Uterus (tissue), 4 donors: ENCODE data around the gene CP. TPM values are rescaled to one million over a fixed set of nuclear protein-coding genes. Genes with fewer than 3 reads are reported as not detected.

Source experiments
- DNase-seq, 2 donors: peaks; one replicate each; pipeline ENCODE4 v3.0.0-alpha.2; 2019 to 2020
- H3K27ac ChIP-seq, 2 donors: fragments of 200-600 bp; sonication (generic); 1 replicate in 1 of 2; 2 replicates in 1 of 2; pipeline ENCODE4 v1.5.1; 2016 to 2018
- H3K27me3 ChIP-seq, 2 donors: fragments of 200-600 bp; sonication (generic); one replicate each; pipeline ENCODE4 v1.5.1; 2018 to 2019; ENCODE audit warnings: control low read depth in 1 of 2
- H3K36me3 ChIP-seq, 2 donors: fragments of 200-600 bp; sonication (generic); one replicate each; pipeline ENCODE4 v1.5.1; 2019; ENCODE audit warnings: control low read depth in 1 of 2
- H3K4me1 ChIP-seq, 2 donors: fragments of 200-600 bp; sonication (generic); one replicate each; pipeline ENCODE4 v1.5.1; 2018 to 2019; ENCODE audit warnings: control low read depth in 1 of 2
- H3K4me3 ChIP-seq, 2 donors: fragments of 200-600 bp; sonication (generic); 1 replicate in 1 of 2; 2 replicates in 1 of 2; pipeline ENCODE4 v1.5.1; 2018 to 2019; ENCODE audit warnings: mild to moderate bottlenecking in 1 of 2
- H3K9me3 ChIP-seq, 2 donors: fragments of 200-600 bp; sonication (generic); one replicate each; pipeline ENCODE4 v1.5.1; 2019; ENCODE audit warnings: control low read depth in 1 of 2
- CTCF ChIP-seq, 4 experiments: fragments of 200-600 bp in 2 of 4; fragments of 450-650 bp in 2 of 4; sonication (generic) in 2 of 4; IDR thresholded peaks; one replicate each; pipeline ENCODE4 v1.5.1; 2016 to 2019; ENCODE audit warnings: antibody characterized with exemption in 4 of 4, mild to moderate bottlenecking in 2 of 4, moderate library complexity in 1 of 4
- POLR2A ChIP-seq, 2 donors: fragments of 450-650 bp; IDR thresholded peaks; one replicate each; pipeline ENCODE4 v1.6.1; 2016; ENCODE audit warnings: antibody characterized with exemption in 2 of 2, mild to moderate bottlenecking in 1 of 2, moderate library complexity in 1 of 2
- intact Hi-C: fragments of 100-400 bp; cut with DNase I; formaldehyde crosslinking; loops from one replicate; pipeline ENCODE4 v1.15.1; 2023; ENCODE audit warnings: low total_unique reads
- total RNA-seq, 4 donors: library from RNA; depleted of rRNA in 3 of 4; stranded (reverse); fragments of >200 nt in 3 of 4; gene quantifications; one replicate each; pipeline versions ENCODE4 v1.1.0 to v1.2.4, GENCODE V29; 2014 to 2023
- donor health status: DM: yes; HTN: yes; CAD: no.

CP gene
- total RNA-seq, 4 donors from 2014 or later = 2.2 to 13.3 (median 5.9) TPM

GRCh38 chr3:149131589-149131988 lies 90.0 kb downstream of the CP start:
- intact Hi-C loops = no loop called here
- Histone ChIP-seq H3K27ac (peak overlapping the region; percentile 91), H3K36me3 (no peaks in the 10 kb centered on the region), H3K4me3 (no peak overlapping the region), H3K27me3 (no peaks in the 10 kb centered on the region), H3K4me1 (peaks cover 0 to 15% of the 10 kb centered on the region in 2 donors), H3K9me3 (no peaks in the 10 kb centered on the region)
- TF ChIP-seq POLR2A (IDR thresholded peaks at IDR 0.05) = no peak
- no peak for TF ChIP-seq CTCF (IDR thresholded peaks at IDR 0.05)
- no peak for DNase-seq

GRCh38 chr3:149129326-149130205 lies 92.1 kb downstream of the CP start, which contains the start of gene HPS3:
Gene HPS3, plus strand, starts transcription at chr3:149129638. Its CDS starts 86 bp downstream, at chr3:149129724.
- Histone ChIP-seq H3K27me3 (no peaks in the 10 kb centered on the region), H3K27ac (peak within 1 kb of the TSS; percentile 91), H3K36me3 (no peaks in the 10 kb centered on the region), H3K4me3 (peak within 1 kb of the TSS; percentile 76 to 88), H3K9me3 (no peaks in the 10 kb centered on the region), H3K4me1 (peaks cover 0 to 9% of the 10 kb centered on the region in 2 donors)
- TF ChIP-seq POLR2A (IDR thresholded peaks at IDR 0.05) (peak; percentile 96 to 99), CTCF (IDR thresholded peaks at IDR 0.05) (peak in 3 of 4 experiments; percentile 10 to 36 (median 26))
- DNase-seq = peak; percentile 90 to 91
- intact Hi-C loops = no loop called here

- H3K27ac ChIP-seq = peak overlapping the region; percentile 91
- H3K4me3 ChIP-seq = peak overlapping the region; percentile 76 to 88
- TF ChIP-seq CTCF (IDR thresholded peaks at IDR 0.05) = no peak
- no peak for TF ChIP-seq POLR2A (IDR thresholded peaks at IDR 0.05)
- DNase-seq = no peak
- no peaks in the 10 kb centered on the region for H3K36me3 ChIP-seq
- H3K27me3 ChIP-seq = no peaks in the 10 kb centered on the region
- no peaks in the 10 kb centered on the region for H3K9me3 ChIP-seq
- intact Hi-C loops = no loop called here
- H3K4me1 ChIP-seq = peaks cover 0 to 5% of the 10 kb centered on the region in 2 donors
Measured at GRCh38 chr3:149128821-149129220, 92.8 kb downstream of the CP start.

GRCh38 chr3:149122721-149123578 lies 98.7 kb downstream of the CP start:
- H3K27me3 ChIP-seq = no peaks in the 10 kb centered on the region
- no peak for DNase-seq
- no peak overlapping the region for H3K4me3 ChIP-seq
- H3K27ac ChIP-seq = no peak overlapping the region
- no peaks in the 10 kb centered on the region for H3K36me3 ChIP-seq
- intact Hi-C loops = no loop called here
- TF ChIP-seq POLR2A (IDR thresholded peaks at IDR 0.05) = no peak
- TF ChIP-seq CTCF (IDR thresholded peaks at IDR 0.05) = no peak
- no peaks in the 10 kb centered on the region for H3K9me3 ChIP-seq
- H3K4me1 ChIP-seq = no peaks in the 10 kb centered on the region

Other genes starting within 250 kb of the CP start
- 100 to 1,000 TPM in 1 of 4 donors, 10 to 100 TPM in 3; 37.4 to 122 (median 64.2) TPM for gene GYG1, start 230.3 kb downstream of the CP start, total RNA-seq
- 10 to 100 TPM; 21.5 to 80.1 (median 38.0) TPM for gene HLTF, start 135.3 kb downstream of the CP start, total RNA-seq
- gene HPS3, start 92.2 kb downstream of the CP start, total RNA-seq = 10 to 100 TPM; 16.5 to 75.6 (median 31.7) TPM
- gene TM4SF18, start 111.8 kb upstream of the CP start, total RNA-seq = 10 to 100 TPM in 3 of 4 donors, 1 to 10 TPM in 1; 6.7 to 35.5 (median 14.6) TPM
- 100 to 1,000 TPM; 102 to 118 (median 113) TPM for gene TM4SF1, start 155.8 kb upstream of the CP start, total RNA-seq